NT2/D1 (cell line): ENCODE measurements around the gene FOXO3.

Source experiments
- YY1 ChIP-seq: IDR thresholded peaks from 2 replicates; pipeline ENCODE4 v1.6.1; 2011; ENCODE audit not compliant: insufficient read length, insufficient read depth
- ZNF274 ChIP-seq: IDR thresholded peaks from 2 replicates; pipeline ENCODE4 v1.6.1; 2011; ENCODE audit warnings: mild to moderate bottlenecking, low read depth, low read length

GRCh38 chr6:108697561-108698161 lies 136.9 kb downstream of the FOXO3 start:
- TF ChIP-seq ZNF274 (no peak), YY1 (no peak)
